ENCODE data around the gene CACNA1A.

The CACNA1A gene

GRCh38 chr19:13521066-13521465 lies 14.8 kb upstream of the CACNA1A start:
- no peak for DNase-seq (ENCODE audit: low read depth)
- no peak for TF ChIP-seq CTCF (conservative IDR thresholded peaks at IDR 0.05; ENCODE audit: control insufficient read depth, insufficient read depth, low read depth, low read length)
- no peak overlapping the region for H3K4me3 ChIP-seq (ENCODE audit: control insufficient read depth, low read depth, low read length)

- no peak overlapping the region for H3K4me3 ChIP-seq (ENCODE audit: control insufficient read depth, low read depth, low read length)
- DNase-seq (ENCODE audit: low read depth) = no peak
- no peak for TF ChIP-seq CTCF (conservative IDR thresholded peaks at IDR 0.05; ENCODE audit: control insufficient read depth, insufficient read depth, low read depth, low read length)
Measured at GRCh38 chr19:13511947-13512346, 5.7 kb upstream of the CACNA1A start.

- DNase-seq (ENCODE audit: low read depth) = peak; percentile 15
- no peak overlapping the region for H3K4me3 ChIP-seq (ENCODE audit: control insufficient read depth, low read depth, low read length)
Measured at GRCh38 chr19:13507053-13507611, 853 bp upstream of the CACNA1A start.

GRCh38 chr19:13505761-13506470 lies 363 bp downstream of the CACNA1A start:
- TF ChIP-seq CTCF (conservative IDR thresholded peaks at IDR 0.05; ENCODE audit: control insufficient read depth, insufficient read depth, low read depth, low read length) = no peak
- no peak for DNase-seq (ENCODE audit: low read depth)
- H3K4me3 ChIP-seq (ENCODE audit: control insufficient read depth, low read depth, low read length) = no peak overlapping the region

More at GRCh38 chr19:13507053-13507611, 853 bp upstream of the CACNA1A start:
- TF ChIP-seq CTCF (conservative IDR thresholded peaks at IDR 0.05; ENCODE audit: control insufficient read depth, insufficient read depth, low read depth, low read length) = no peak

GRCh38 chr19:13505164-13505695 lies 1.0 kb downstream of the CACNA1A start:
- no peak for DNase-seq (ENCODE audit: low read depth)
- no peak for TF ChIP-seq CTCF (conservative IDR thresholded peaks at IDR 0.05; ENCODE audit: control insufficient read depth, insufficient read depth, low read depth, low read length)
- no peak overlapping the region for H3K4me3 ChIP-seq (ENCODE audit: control insufficient read depth, low read depth, low read length)

GRCh38 chr19:13503570-13504235 lies 2.6 kb downstream of the CACNA1A start:
- H3K4me3 ChIP-seq (ENCODE audit: control insufficient read depth, low read depth, low read length) = no peak overlapping the region
- no peak for DNase-seq (ENCODE audit: low read depth)
- TF ChIP-seq CTCF (conservative IDR thresholded peaks at IDR 0.05; ENCODE audit: control insufficient read depth, insufficient read depth, low read depth, low read length) = no peak
